ENCODE measurements around the gene SRRM4. TPM values are rescaled to one million over a fixed set of nuclear protein-coding genes. Genes with fewer than 3 reads are reported as not detected.

The SRRM4 gene
- total RNA-seq, 1 experiment from 2014 or later: 0.02 TPM

- Histone ChIP-seq H2AFZ (ENCODE audit: low read depth, low read length, poor library complexity, severe bottlenecking) (no peak overlapping the region), H3K9me3 (ENCODE audit: control insufficient read depth in 1 of 2, insufficient read depth in 1 of 2, low read depth in 1 of 2, low read length in 2 of 2) (no peaks in the 10 kb centered on the region), H3K4me3 (replicated peaks in 1 of 2; ENCODE audit: low read depth in 1 of 2, low read length in 2 of 2) (no peak overlapping the region), H3K27me3 (ENCODE audit: insufficient read depth, low read length) (peaks cover 71% of the 10 kb centered on the region), H3K79me2 (ENCODE audit: insufficient read depth, low read length) (no peaks in the 10 kb centered on the region), H4K20me1 (ENCODE audit: insufficient read depth) (no peaks in the 10 kb centered on the region), H3K4me1 (ENCODE audit: control insufficient read depth in 1 of 2, insufficient read depth in 2 of 2, low read length in 2 of 2) (no peaks in the 10 kb centered on the region), H3K27ac (ENCODE audit: low read depth, low read length) (no peak overlapping the region), H3K4me2 (ENCODE audit: low read length) (no peak overlapping the region), H3K9me2 (ENCODE audit: insufficient read depth) (no peaks in the 10 kb centered on the region), H3K9ac (ENCODE audit: low read length) (no peak overlapping the region), H3K36me3 (ENCODE audit: control insufficient read depth in 1 of 2, insufficient read depth in 2 of 2, low read length in 2 of 2) (no peaks in the 10 kb centered on the region)
- no peak for TF ChIP-seq CEBPB (IDR thresholded peaks at IDR 0.05; ENCODE audit: low read depth)
- TF ChIP-seq YY1 (IDR thresholded peaks at IDR 0.05; ENCODE audit: extremely low read depth, insufficient replicate concordance, low read depth, low read length): no peak
- no peak for TF ChIP-seq SIN3A (IDR thresholded peaks at IDR 0.05; ENCODE audit: low read depth)
- no peak for TF ChIP-seq JUND (IDR thresholded peaks at IDR 0.05)
- TF ChIP-seq SP1 (IDR thresholded peaks at IDR 0.05; ENCODE audit: low read depth): no peak
- no peak for TF ChIP-seq POLR2A (IDR thresholded peaks at IDR 0.05; ENCODE audit: borderline replicate concordance, extremely low read depth, insufficient read depth, insufficient read length)
- TF ChIP-seq TCF7L2 (IDR thresholded peaks at IDR 0.05; ENCODE audit: borderline replicate concordance, extremely low read depth, insufficient read depth, insufficient read length): no peak
- no peak for TF ChIP-seq ZNF274 (IDR thresholded peaks at IDR 0.05; ENCODE audit: low read depth, low read length)
- DNase-seq (ENCODE audit: low read depth, low spot score) (no peak), ATAC-seq (no peak)
- ChIA-PET POLR2A (no interaction called here), CTCF (no interaction called here), RAD21 (ENCODE audit: low non-redundant PET in 1 of 2, low total read pairs in 2 of 2, uncharacterized antibody in 2 of 2, unreplicated experiment in 2 of 2) (no interaction called here)
- intact Hi-C loops (cut with micrococcal nuclease): no loop called here
- no TSS peak for BruUV-seq (replicated peaks)
These were observed 101.2 kb downstream of the SRRM4 start for GRCh38 chr12:119082496-119082895.

- BruUV-seq (replicated peaks): no TSS peak
- ATAC-seq: no peak
- CTCF ChIA-PET: no interaction called here
These were observed 107.5 kb downstream of the SRRM4 start for GRCh38 chr12:119088685-119089379.

More at GRCh38 chr12:119088685-119089379, 107.5 kb downstream of the SRRM4 start:
- no peak for DNase-seq (ENCODE audit: low read depth, low spot score)
- Histone ChIP-seq H3K4me1 (ENCODE audit: control insufficient read depth in 1 of 2, insufficient read depth in 2 of 2, low read length in 2 of 2) (no peaks in the 10 kb centered on the region), H2AFZ (ENCODE audit: low read depth, low read length, poor library complexity, severe bottlenecking) (no peak overlapping the region), H3K9me3 (ENCODE audit: control insufficient read depth in 1 of 2, insufficient read depth in 1 of 2, low read depth in 1 of 2, low read length in 2 of 2) (no peaks in the 10 kb centered on the region), H4K20me1 (ENCODE audit: insufficient read depth) (no peaks in the 10 kb centered on the region), H3K27ac (ENCODE audit: low read depth, low read length) (no peak overlapping the region), H3K79me2 (ENCODE audit: insufficient read depth, low read length) (no peaks in the 10 kb centered on the region), H3K9me2 (ENCODE audit: insufficient read depth) (no peaks in the 10 kb centered on the region), H3K9ac (ENCODE audit: low read length) (no peak overlapping the region), H3K4me3 (replicated peaks in 1 of 2; ENCODE audit: low read depth in 1 of 2, low read length in 2 of 2) (no peak overlapping the region), H3K27me3 (ENCODE audit: insufficient read depth, low read length) (peaks cover 69% of the 10 kb centered on the region), H3K4me2 (ENCODE audit: low read length) (no peak overlapping the region), H3K36me3 (ENCODE audit: control insufficient read depth in 1 of 2, insufficient read depth in 2 of 2, low read length in 2 of 2) (no peaks in the 10 kb centered on the region)
- intact Hi-C loops (cut with micrococcal nuclease): no loop called here
- ChIA-PET RAD21 (ENCODE audit: low non-redundant PET in 1 of 2, low total read pairs in 2 of 2, uncharacterized antibody in 2 of 2, unreplicated experiment in 2 of 2) (no interaction called here), POLR2A (no interaction called here)
- TF ChIP-seq SRF (IDR thresholded peaks at IDR 0.05; ENCODE audit: low read depth): no peak
- TF ChIP-seq EGR1 (IDR thresholded peaks at IDR 0.05; ENCODE audit: low read depth): no peak
- TF ChIP-seq, protein P1, sequence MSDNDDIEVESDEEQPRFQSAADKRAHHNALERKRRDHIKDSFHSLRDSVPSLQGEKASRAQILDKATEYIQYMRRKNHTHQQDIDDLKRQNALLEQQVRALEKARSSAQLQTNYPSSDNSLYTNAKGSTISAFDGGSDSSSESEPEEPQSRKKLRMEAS (IDR thresholded peaks at IDR 0.05): no peak
- no peak for TF ChIP-seq EZH2phosphoT487 (IDR thresholded peaks at IDR 0.05; ENCODE audit: borderline replicate concordance)
- TF ChIP-seq CEBPB (IDR thresholded peaks at IDR 0.05; ENCODE audit: low read depth): no peak
- no peak for TF ChIP-seq ELF1 (IDR thresholded peaks at IDR 0.05; ENCODE audit: borderline replicate concordance, low read depth)
- no peak for TF ChIP-seq SIN3A (IDR thresholded peaks at IDR 0.05; ENCODE audit: low read depth)
- TF ChIP-seq POLR2AphosphoS5 (IDR thresholded peaks at IDR 0.05; ENCODE audit: low read depth, low read length): no peak
- TF ChIP-seq POLR2A (IDR thresholded peaks at IDR 0.05; ENCODE audit: borderline replicate concordance, extremely low read depth, insufficient read depth, insufficient read length): no peak

Data from HCT116 (cell line).